Breast epithelium (tissue), 4 donors: Measurements from ENCODE around the gene GPBP1L1. TPM values are rescaled to one million over a fixed set of nuclear protein-coding genes. Genes with fewer than 3 reads are reported as not detected.

ENCODE experiments used
- DNase-seq, 2 donors: peaks; one replicate each; pipeline ENCODE4 v3.0.0-alpha.2; 2019; ENCODE audit warnings: low spot score in 2 of 2
- H3K27ac ChIP-seq, 2 donors: fragments of 200-600 bp; sonication (generic) in 1 of 2; one replicate each; pipeline ENCODE4 v1.5.1; 2016 to 2019; ENCODE audit warnings: mild to moderate bottlenecking in 1 of 2
- H3K27me3 ChIP-seq, 2 donors: fragments of 200-600 bp; sonication (generic) in 1 of 2; one replicate each; pipeline versions ENCODE4 v1.5.1 to v1.6.0; 2017 to 2019; ENCODE audit warnings: control low read depth in 1 of 2, mild to moderate bottlenecking in 1 of 2
- H3K36me3 ChIP-seq: fragments of 200-600 bp; one replicate; pipeline ENCODE4 v1.5.1; 2019
- H3K4me1 ChIP-seq, 2 donors: fragments of 200-600 bp; sonication (generic); one replicate each; pipeline ENCODE4 v1.5.1; 2016 to 2019; ENCODE audit warnings: control low read depth in 1 of 2
- H3K4me3 ChIP-seq, 3 donors: fragments of 200-600 bp; sonication (generic); 1 replicate in 2 of 3; 2 replicates in 1 of 3; pipeline ENCODE4 v1.5.1; 2016 to 2019; ENCODE audit warnings: mild to moderate bottlenecking in 3 of 3, moderate library complexity in 2 of 3
- H3K9me3 ChIP-seq, 2 donors: fragments of 200-600 bp; sonication (generic) in 1 of 2; one replicate each; pipeline ENCODE4 v1.5.1; 2016 to 2019; ENCODE audit warnings: control low read depth in 1 of 2
- POLR2A ChIP-seq: fragments of 450-650 bp; IDR thresholded peaks from one replicate; pipeline ENCODE4 v1.6.1; 2016; ENCODE audit warnings: antibody characterized with exemption, mild to moderate bottlenecking, moderate library complexity
- POLR2AphosphoS5 ChIP-seq, 3 donors: sonication (generic); formaldehyde crosslinking; IDR thresholded peaks; one replicate each; pipeline ENCODE4 v1.6.1; 2017; ENCODE audit warnings: antibody characterized with exemption in 3 of 3
- intact Hi-C: fragments of 100-400 bp; cut with DNase I; formaldehyde crosslinking; loops from one replicate; pipeline ENCODE4 v1.15.1; 2023; ENCODE audit warnings: low total_unique reads
- total RNA-seq, 3 donors: library from RNA; depleted of rRNA; stranded (reverse); fragments of >200 nt; gene quantifications; one replicate each; pipeline ENCODE4 v1.1.0, GENCODE V29; 2016
- TF ChIP-seq, protein P1 (sequence below), 3 donors: fragments of 450-650 bp; IDR thresholded peaks; one replicate each; pipeline ENCODE4 v1.5.1; 2016 to 2017; ENCODE audit warnings: antibody characterized with exemption in 3 of 3, mild to moderate bottlenecking in 3 of 3, moderate library complexity in 3 of 3

GPBP1L1 gene
- total RNA-seq, 3 donors from 2014 or later: 103 to 195 (median 114) TPM

DNA sequence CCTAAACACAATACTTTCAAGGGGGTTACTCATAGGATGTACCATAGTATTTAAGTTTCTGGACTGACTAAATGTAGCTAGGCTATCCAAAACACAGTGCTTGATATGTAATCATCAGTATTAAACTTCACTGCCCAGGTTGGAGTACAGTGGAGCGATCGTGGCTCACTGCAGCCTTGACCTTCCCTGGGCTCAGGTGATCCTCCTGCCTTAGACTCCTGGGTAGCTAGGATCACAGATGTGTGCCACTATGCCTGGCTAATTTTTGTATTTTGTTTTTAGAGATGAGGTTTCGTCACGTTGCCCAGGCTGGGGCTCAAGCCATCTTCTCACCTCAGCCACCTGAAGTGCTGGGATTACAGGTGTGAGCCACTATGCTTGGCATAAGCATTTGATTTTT lies 91.9 kb downstream of the GPBP1L1 start:
- Histone ChIP-seq H3K9me3 (no peaks in the 10 kb centered on the region), H3K36me3 (no peaks in the 10 kb centered on the region), H3K4me3 (no peak overlapping the region), H3K4me1 (no peaks in the 10 kb centered on the region), H3K27ac (no peak overlapping the region), H3K27me3 (no peaks in the 10 kb centered on the region)
- intact Hi-C loops: no loop called here
- TF ChIP-seq, protein P1, sequence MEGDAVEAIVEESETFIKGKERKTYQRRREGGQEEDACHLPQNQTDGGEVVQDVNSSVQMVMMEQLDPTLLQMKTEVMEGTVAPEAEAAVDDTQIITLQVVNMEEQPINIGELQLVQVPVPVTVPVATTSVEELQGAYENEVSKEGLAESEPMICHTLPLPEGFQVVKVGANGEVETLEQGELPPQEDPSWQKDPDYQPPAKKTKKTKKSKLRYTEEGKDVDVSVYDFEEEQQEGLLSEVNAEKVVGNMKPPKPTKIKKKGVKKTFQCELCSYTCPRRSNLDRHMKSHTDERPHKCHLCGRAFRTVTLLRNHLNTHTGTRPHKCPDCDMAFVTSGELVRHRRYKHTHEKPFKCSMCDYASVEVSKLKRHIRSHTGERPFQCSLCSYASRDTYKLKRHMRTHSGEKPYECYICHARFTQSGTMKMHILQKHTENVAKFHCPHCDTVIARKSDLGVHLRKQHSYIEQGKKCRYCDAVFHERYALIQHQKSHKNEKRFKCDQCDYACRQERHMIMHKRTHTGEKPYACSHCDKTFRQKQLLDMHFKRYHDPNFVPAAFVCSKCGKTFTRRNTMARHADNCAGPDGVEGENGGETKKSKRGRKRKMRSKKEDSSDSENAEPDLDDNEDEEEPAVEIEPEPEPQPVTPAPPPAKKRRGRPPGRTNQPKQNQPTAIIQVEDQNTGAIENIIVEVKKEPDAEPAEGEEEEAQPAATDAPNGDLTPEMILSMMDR (IDR thresholded peaks at IDR 0.05): no peak
- TF ChIP-seq POLR2A (no peak), POLR2AphosphoS5 (IDR thresholded peaks at IDR 0.05) (no peak)
- DNase-seq: no peak

DNA sequence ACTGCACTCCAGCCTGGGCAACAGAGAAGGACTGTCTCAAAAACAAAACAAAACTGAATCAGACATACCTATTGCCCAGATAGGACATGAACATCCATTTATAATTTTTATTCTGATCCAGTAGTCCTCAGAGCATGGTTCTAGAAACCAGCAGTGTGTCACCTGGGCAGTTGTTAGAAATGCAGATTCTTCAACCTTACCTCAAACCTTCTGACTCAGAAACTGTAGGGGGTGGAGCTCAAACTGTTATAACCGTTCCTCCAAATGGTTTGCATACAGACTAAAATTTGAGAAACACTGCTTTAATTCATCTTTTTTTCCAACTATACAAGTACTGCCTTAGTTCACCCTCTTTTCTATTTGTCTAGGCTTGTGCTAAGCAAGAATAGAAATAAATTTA lies 96.5 kb downstream of the GPBP1L1 start:
- no peak overlapping the region for H3K27ac ChIP-seq
- no peaks in the 10 kb centered on the region for H3K36me3 ChIP-seq
- H3K4me3 ChIP-seq: no peak overlapping the region
- DNase-seq: no peak
- intact Hi-C loops: loop anchor here (10.0 kb wide), 1 partner anchor 95 kb away; the partner anchor contains the start of genes GPBP1L1 and TMEM69
- no peaks in the 10 kb centered on the region for H3K9me3 ChIP-seq
- no peaks in the 10 kb centered on the region for H3K27me3 ChIP-seq
- TF ChIP-seq POLR2AphosphoS5 (IDR thresholded peaks at IDR 0.05): no peak
- TF ChIP-seq POLR2A: no peak
- TF ChIP-seq, protein P1 (IDR thresholded peaks at IDR 0.05): no peak
- H3K4me1 ChIP-seq: peaks cover 0 to 7% of the 10 kb centered on the region in 2 donors

DNA sequence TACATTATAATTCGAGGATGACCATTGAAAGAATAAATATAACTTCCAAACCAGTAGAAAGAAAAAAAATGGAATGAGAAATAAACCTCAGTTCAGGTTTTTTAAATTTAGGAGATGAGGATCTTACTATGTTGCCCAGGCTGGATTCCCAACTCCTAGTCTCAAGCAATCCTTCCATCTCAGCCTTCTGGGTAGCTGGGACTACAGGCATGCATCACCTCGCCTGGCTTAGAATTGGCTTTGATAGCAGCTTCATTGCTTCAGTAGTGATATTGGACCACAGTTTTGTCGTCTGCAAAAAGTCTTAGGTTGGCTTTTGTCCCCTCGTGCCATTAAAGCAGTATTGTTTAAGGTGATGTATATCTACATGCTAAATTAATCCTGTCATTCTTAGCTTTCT lies 99.6 kb downstream of the GPBP1L1 start:
- H3K27ac ChIP-seq: no peak overlapping the region
- intact Hi-C loops: loop anchor here (10.0 kb wide), 1 partner anchor 98 kb away; the partner anchor contains the start of genes GPBP1L1 and TMEM69

DNA sequence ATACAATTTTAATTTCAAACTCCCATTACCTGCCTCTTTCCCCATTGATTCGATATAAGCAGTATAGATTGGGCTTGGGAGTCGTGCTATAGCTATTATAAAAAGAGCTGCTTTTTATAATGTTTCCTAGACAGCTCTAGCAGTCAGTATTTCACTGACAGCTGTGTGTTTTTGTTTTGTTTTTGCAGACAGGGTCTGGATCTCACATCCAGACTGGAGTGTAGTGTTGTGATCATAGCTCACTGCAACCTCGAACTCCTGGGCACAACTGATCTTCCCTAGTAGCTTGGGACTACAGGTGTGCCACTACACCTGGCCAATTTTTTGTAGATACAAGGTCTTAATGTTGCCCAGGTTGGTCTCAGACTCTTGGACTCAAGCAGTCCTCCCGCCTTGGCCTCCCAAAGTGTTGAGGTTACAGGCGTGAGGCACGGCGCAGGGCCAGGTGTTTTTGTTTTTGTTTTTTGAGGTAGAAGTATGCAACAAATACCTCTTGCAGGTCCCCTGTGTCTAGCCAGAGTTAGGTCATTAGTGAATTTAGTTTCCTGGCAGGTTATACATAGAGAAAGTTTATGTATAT lies 100.7 kb downstream of the GPBP1L1 start:
- H3K27me3 ChIP-seq: no peaks in the 10 kb centered on the region
- no peak for TF ChIP-seq POLR2A
- H3K4me1 ChIP-seq: peaks cover 0 to 7% of the 10 kb centered on the region in 2 donors
- intact Hi-C loops: loop anchor here (10.0 kb wide), 1 partner anchor 99 kb away; the partner anchor contains the start of genes GPBP1L1 and TMEM69
- H3K9me3 ChIP-seq: no peaks in the 10 kb centered on the region
- peak overlapping the region; percentile 93 to 96 for H3K27ac ChIP-seq
- H3K36me3 ChIP-seq: no peaks in the 10 kb centered on the region
- DNase-seq: no peak
- peak overlapping the region; percentile 93 to 99 (median 98) for H3K4me3 ChIP-seq

More for the DNA sequence above, 99.6 kb downstream of the GPBP1L1 start:
- Histone ChIP-seq H3K4me1 (peaks cover 0 to 7% of the 10 kb centered on the region in 2 donors), H3K9me3 (no peaks in the 10 kb centered on the region), H3K36me3 (no peaks in the 10 kb centered on the region), H3K4me3 (no peak overlapping the region), H3K27me3 (no peaks in the 10 kb centered on the region)
- no peak for DNase-seq
- TF ChIP-seq POLR2AphosphoS5 (IDR thresholded peaks at IDR 0.05) (no peak), POLR2A (no peak)
- TF ChIP-seq, protein P1 (IDR thresholded peaks at IDR 0.05): no peak

DNA sequence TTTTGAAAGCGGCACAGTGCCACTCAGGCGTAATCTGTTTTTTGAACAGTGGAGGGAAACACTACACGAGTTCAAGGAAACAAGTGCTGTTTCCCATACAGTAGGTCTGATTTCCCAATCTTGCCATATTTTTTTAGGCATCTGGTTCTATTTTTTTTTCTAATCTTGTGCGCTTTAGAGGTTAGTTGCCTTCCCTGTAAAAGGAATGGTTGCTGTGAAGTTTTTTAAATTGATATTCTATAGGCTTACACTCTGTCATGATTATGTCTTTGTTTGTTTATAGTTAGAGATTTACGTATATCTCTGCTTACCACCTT lies 101.3 kb downstream of the GPBP1L1 start:
- Histone ChIP-seq H3K4me1 (peaks cover 0 to 7% of the 10 kb centered on the region in 2 donors), H3K27ac (peak overlapping the region; percentile 93 to 96), H3K27me3 (no peaks in the 10 kb centered on the region), H3K9me3 (no peaks in the 10 kb centered on the region), H3K4me3 (peak overlapping the region; percentile 93 to 99 (median 98)), H3K36me3 (no peaks in the 10 kb centered on the region)
- TF ChIP-seq POLR2A (no peak), POLR2AphosphoS5 (IDR thresholded peaks at IDR 0.05) (no peak)
- TF ChIP-seq, protein P1 (IDR thresholded peaks at IDR 0.05): no peak
- intact Hi-C loops: loop anchor here (10.0 kb wide), 1 partner anchor 100 kb away; the partner anchor contains the start of genes GPBP1L1 and TMEM69
- DNase-seq: no peak
